Stomach (tissue), 4 donors: ENCODE data around the gene KRTAP5-3.

Experiments
- CTCF ChIP-seq, 7 experiments: fragments of 450-650 bp in 4 of 7; fragments of 200-600 bp in 3 of 7; sonication (generic) in 3 of 7; IDR thresholded peaks; one replicate each; pipeline ENCODE4 v1.5.1; 2016 to 2019; ENCODE audit warnings: antibody characterized with exemption in 7 of 7, control low read depth in 2 of 7, mild to moderate bottlenecking in 1 of 7
- EP300 ChIP-seq: sonication (generic); formaldehyde crosslinking; IDR thresholded peaks from one replicate; pipeline ENCODE4 v1.6.1; 2017; ENCODE audit warnings: antibody characterized with exemption
- POLR2A ChIP-seq, 4 donors: fragments of 450-650 bp; IDR thresholded peaks; one replicate each; pipeline ENCODE4 v1.6.1; 2016; ENCODE audit warnings: antibody characterized with exemption in 4 of 4, control low read depth in 2 of 4, mild to moderate bottlenecking in 1 of 4, moderate library complexity in 1 of 4
- POLR2AphosphoS5 ChIP-seq, 3 donors: sonication (generic); formaldehyde crosslinking; IDR thresholded peaks; one replicate each; pipeline ENCODE4 v1.6.1; 2016; ENCODE audit warnings: antibody characterized with exemption in 3 of 3

- TF ChIP-seq EP300 (no peak), POLR2A (IDR thresholded peaks at IDR 0.05) (no peak), CTCF (IDR thresholded peaks at IDR 0.05) (no peak), POLR2AphosphoS5 (IDR thresholded peaks at IDR 0.05) (no peak)
Observed at GRCh38 chr11:1562469-1563148, 45.7 kb downstream of the KRTAP5-3 start.
